ENCODE measurements around the gene C1orf232.
A peak's percentile ranks its signal among the peaks of the same experiment; 100 is the strongest.

The C1orf232 gene

GRCh38 chr1:26126321-26127084, 42.3 kb downstream of the C1orf232 start (continued):
- TF ChIP-seq ZFP69B (tag by site-specific recombination; IDR thresholded peaks at IDR 0.05), result no peak
- TF ChIP-seq ZNF624 (tag by site-specific recombination; IDR thresholded peaks at IDR 0.05), result no peak
- no peak for TF ChIP-seq ZNF223 (tag by site-specific recombination; IDR thresholded peaks at IDR 0.05)
- no peak for TF ChIP-seq ZNF555 (tag by site-specific recombination; conservative IDR thresholded peaks at IDR 0.05)
- no peak for TF ChIP-seq ZBTB20 (tag by site-specific recombination; IDR thresholded peaks at IDR 0.05)

GRCh38 chr1:26125946-26126320, 42.8 kb downstream of the C1orf232 start:
- Histone ChIP-seq H3K9me3 (ENCODE audit: control insufficient read depth, insufficient read depth, low read depth, low read length) (no peaks in the 10 kb centered on the region), H3K4me1 (ENCODE audit: control insufficient read depth, insufficient read depth, low read length) (peaks cover 11% of the 10 kb centered on the region; the same call in 1 of the 2 replicates), H3K27ac (ENCODE audit: extremely low read depth, low read depth, low read length) (no peak overlapping the region), H3K36me3 (ENCODE audit: control insufficient read depth in 2 of 2, insufficient read depth in 1 of 2, low read length in 2 of 2) (peaks cover 0 to 5% of the 10 kb centered on the region in 2 experiments; a peak in 1 of 3 replicates), H3K4me3 (ENCODE audit: low read depth, low read length) (no peak overlapping the region)
- ChIA-PET POLR2A (interaction anchor here (0.8 to 1.7 kb wide), 3 partner anchors 14 to 108 kb away, joined by 3 to 5 read pairs (median 4); partner anchors contain the start of genes CEP85 and PDIK1L), CTCF (interaction anchor here (0.8 to 7.1 kb wide), 3 partner anchors 19 to 108 kb away, joined by 4 to 39 read pairs (median 6); partner anchors contain the start of gene CEP85)
- no peak for TF ChIP-seq SP3 (tag by site-specific recombination; IDR thresholded peaks at IDR 0.05)
- 0 out of 2 replicates have a peak, but pooled peaks have one; percentile 2 for TF ChIP-seq PRDM10 (tag by site-specific recombination; IDR thresholded peaks at IDR 0.05)

GRCh38 chr1:26125382-26125781, 43.4 kb downstream of the C1orf232 start:
- CTCF ChIA-PET, result interaction anchor here (0.7 to 7.1 kb wide), 4 partner anchors 20 to 733 kb away, joined by 4 to 39 read pairs (median 5); partner anchors contain the start of gene CEP85
- no peak overlapping the region for H3K4me3 ChIP-seq (ENCODE audit: low read depth, low read length)
- POLR2A ChIA-PET, result interaction anchor here (0.8 to 1.7 kb wide), 2 partner anchors 14 to 109 kb away, joined by 3 to 4 read pairs; partner anchors contain the start of genes CEP85 and PDIK1L
- H3K36me3 ChIP-seq (ENCODE audit: control insufficient read depth in 2 of 2, insufficient read depth in 1 of 2, low read length in 2 of 2), result peaks cover 0 to 7% of the 10 kb centered on the region in 2 experiments; a peak in 1 of 3 replicates
- no peaks in the 10 kb centered on the region for H3K9me3 ChIP-seq (ENCODE audit: control insufficient read depth, insufficient read depth, low read depth, low read length)
- peaks cover 11% of the 10 kb centered on the region; the same call in 1 of the 2 replicates for H3K4me1 ChIP-seq (ENCODE audit: control insufficient read depth, insufficient read depth, low read length)
- TF ChIP-seq ZNF707 (tag by site-specific recombination; IDR thresholded peaks at IDR 0.05) (no peak), ZNF18 (tag by site-specific recombination; IDR thresholded peaks at IDR 0.05) (no peak), ZNF174 (tag by site-specific recombination; IDR thresholded peaks at IDR 0.05) (no peak), GLIS1 (tag by site-specific recombination; IDR thresholded peaks at IDR 0.05) (no peak), ZNF24 (tag by site-specific recombination; IDR thresholded peaks at IDR 0.05) (no peak), KLF17 (tag by site-specific recombination; IDR thresholded peaks at IDR 0.05) (no peak), EGR2 (tag by site-specific recombination; IDR thresholded peaks at IDR 0.05; ENCODE audit: low read depth) (no peak), ZNF692 (tag by site-specific recombination; IDR thresholded peaks at IDR 0.05) (no peak)
- H3K27ac ChIP-seq (ENCODE audit: extremely low read depth, low read depth, low read length), result no peak overlapping the region

Measured in HEK293 (cell line).